HEK293T (cell line): ENCODE results near the gene GET3.
A peak's percentile ranks its signal among the peaks of the same experiment; 100 is the strongest.

Source experiments
- CTCF ChIA-PET: fragments of 350-600 bp; formaldehyde crosslinking; extraction: SDS; loops from one replicate; lab custom pipeline; 2021; ENCODE audit warnings: antibody characterized with exemption, inconsistent platforms; lab: Yijun Ruan, JAX
- POLR2A ChIA-PET: fragments of 350-600 bp; formaldehyde crosslinking; extraction: SDS; loops from one replicate; lab custom pipeline; 2020; ENCODE audit warnings: antibody characterized with exemption, inconsistent platforms; lab: Yijun Ruan, JAX
- DNase-seq: peaks from one replicate; pipeline ENCODE4 v3.0.0; 2012; ENCODE audit warnings: mixed read lengths; ENCODE audit errors: extremely low spot score
- ARNT ChIP-seq: fragments of 450-650 bp; IDR thresholded peaks from 2 replicates; pipeline ENCODE4 v1.6.1; 2017; ENCODE audit warnings: mild to moderate bottlenecking
- BHLHE40 ChIP-seq: fragments of 450-650 bp; IDR thresholded peaks from 2 replicates; pipeline ENCODE4 v1.6.1; 2016; ENCODE audit warnings: mild to moderate bottlenecking, moderate library complexity, borderline replicate concordance
- CTBP1 ChIP-seq: fragments of 450-650 bp; IDR thresholded peaks from 2 replicates; pipeline ENCODE4 v1.6.1; 2016; ENCODE audit warnings: borderline replicate concordance
- ELF4 ChIP-seq: fragments of 450-650 bp; IDR thresholded peaks from 2 replicates; pipeline ENCODE4 v1.6.1; 2017; ENCODE audit warnings: antibody characterized with exemption
- FOXA1 ChIP-seq: fragments of 450-650 bp; IDR thresholded peaks from 2 replicates; pipeline ENCODE4 v1.6.1; 2016; ENCODE audit warnings: mild to moderate bottlenecking
- FOXK2 ChIP-seq: fragments of 450-650 bp; IDR thresholded peaks from 2 replicates; pipeline ENCODE4 v1.6.1; 2016; ENCODE audit warnings: mild to moderate bottlenecking
- FOXM1 ChIP-seq: fragments of 450-650 bp; IDR thresholded peaks from 2 replicates; pipeline ENCODE4 v1.6.1; 2017; ENCODE audit warnings: mild to moderate bottlenecking, borderline replicate concordance
- HDGF ChIP-seq: fragments of 450-650 bp; IDR thresholded peaks from 2 replicates; pipeline ENCODE4 v1.6.1; 2017; ENCODE audit warnings: antibody characterized with exemption, borderline replicate concordance
- L3MBTL2 ChIP-seq: fragments of 450-650 bp; conservative IDR thresholded peaks from 2 replicates; pipeline ENCODE4 v1.6.1; 2016; ENCODE audit warnings: mild to moderate bottlenecking
- LEF1 ChIP-seq: fragments of 450-650 bp; IDR thresholded peaks from 2 replicates; pipeline ENCODE4 v1.6.1; 2017; ENCODE audit warnings: mild to moderate bottlenecking, borderline replicate concordance
- NFRKB ChIP-seq: fragments of 450-650 bp; IDR thresholded peaks from 2 replicates; pipeline ENCODE4 v1.6.1; 2016; ENCODE audit warnings: mild to moderate bottlenecking, moderate library complexity
- SP1 ChIP-seq: fragments of 450-650 bp; IDR thresholded peaks from 2 replicates; pipeline ENCODE4 v1.6.1; 2017
- SUZ12 ChIP-seq: fragments of 450-650 bp; IDR thresholded peaks from 2 replicates; pipeline ENCODE4 v1.6.1; 2016; ENCODE audit warnings: mild to moderate bottlenecking
- TARDBP ChIP-seq: fragments of 450-650 bp; IDR thresholded peaks from 2 replicates; pipeline ENCODE4 v1.6.1; 2016
- ZNF384 ChIP-seq: fragments of 450-650 bp; IDR thresholded peaks from 2 replicates; pipeline ENCODE4 v1.6.1; 2016
- TF ChIP-seq, protein P1 (sequence below): fragments of 450-650 bp; IDR thresholded peaks from 2 replicates; pipeline ENCODE4 v1.6.1; 2016

GET3 gene

GRCh38 chr19:12757544-12758274, 20.4 kb downstream of the GET3 start:
- POLR2A ChIA-PET, result interaction anchor here (0.6 to 1.7 kb wide), 9 partner anchors 8 to 68 kb away, joined by 3 to 9 read pairs (median 4); partner anchors contain the start of genes GET3, RNASEH2A, TNPO2 and TRIR
- no peak for TF ChIP-seq FOXK2
- no peak for TF ChIP-seq SUZ12
- TF ChIP-seq ELF4, result no peak
- no peak for TF ChIP-seq LEF1
- no peak for TF ChIP-seq TARDBP
- no peak for TF ChIP-seq ARNT
- TF ChIP-seq NFRKB, result no peak
- TF ChIP-seq L3MBTL2, result no peak
- no peak for TF ChIP-seq CTBP1
- TF ChIP-seq BHLHE40, result no peak
- CTCF ChIA-PET, result interaction anchor here (0.5 to 1.8 kb wide), 21 partner anchors 8 to 304 kb away, joined by 3 to 17 read pairs (median 4); partner anchors contain the start of gene GET3
- peak; percentile 88 for DNase-seq

GRCh38 chr19:12759686-12760085, 22.4 kb downstream of the GET3 start:
- TF ChIP-seq CTBP1, result no peak
- TF ChIP-seq ZNF384, result no peak
- no peak for TF ChIP-seq ELF4
- ChIA-PET CTCF (interaction anchor here (0.5 to 3.3 kb wide), 9 partner anchors 26 to 1655 kb away, joined by 3 to 15 read pairs (median 5); partner anchors contain the start of gene JUNB), POLR2A (interaction anchor here (0.8 to 1.4 kb wide), 4 partner anchors 33 to 47 kb away, joined by 3 to 4 read pairs (median 3); partner anchors contain the start of gene RNASEH2A)
- DNase-seq, result no peak

DNA sequence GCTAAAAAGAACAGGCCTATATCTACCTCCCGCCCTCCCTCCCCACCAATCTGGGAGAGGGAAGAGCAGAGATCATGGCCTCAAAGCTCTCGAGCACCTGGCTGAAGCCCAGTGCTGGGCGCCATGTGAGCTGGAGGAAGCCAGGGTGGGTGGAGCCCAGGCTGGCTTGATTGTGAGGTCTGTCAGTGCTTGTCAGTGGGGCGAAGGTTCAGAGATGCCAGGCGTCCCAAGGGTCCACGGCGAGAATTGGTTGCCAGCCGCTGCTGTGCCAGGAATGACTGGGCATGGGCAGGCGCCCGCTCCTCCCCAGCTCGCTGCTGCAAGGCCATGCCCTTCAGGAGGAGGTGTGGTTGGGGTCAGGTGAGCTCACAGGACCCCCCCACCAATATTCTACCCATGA, 25.8 kb downstream of the GET3 start:
- POLR2A ChIA-PET, result interaction anchor here (0.7 kb wide), 1 partner anchor 35 kb away, joined by 3 read pairs; no protein-coding TSS in a partner anchor
- TF ChIP-seq ARNT (no peak), CTBP1 (no peak), NFRKB (no peak), SUZ12 (no peak), ZNF384 (no peak), TARDBP (no peak), HDGF (no peak), ELF4 (no peak), FOXM1 (no peak), LEF1 (no peak)
- CTCF ChIA-PET, result interaction anchor here (0.6 to 2.4 kb wide), 2 partner anchors 33 to 52 kb away, joined by 5 to 12 read pairs; no protein-coding TSS in a partner anchor
- no peak for DNase-seq

GRCh38 chr19:12764698-12765097, 27.4 kb downstream of the GET3 start:
- TF ChIP-seq FOXK2 (no peak), HDGF (no peak), ARNT (no peak), ZNF384 (no peak)
- DNase-seq, result no peak
- ChIA-PET CTCF (interaction anchor here (2.4 to 3.5 kb wide), 2 partner anchors 28 to 31 kb away, joined by 12 to 23 read pairs; partner anchors contain the start of gene JUNB), POLR2A (interaction anchor here (1.3 kb wide), 1 partner anchor 29 kb away, joined by 4 read pairs; no protein-coding TSS in a partner anchor)

GRCh38 chr19:12766051-12766521, 28.8 kb downstream of the GET3 start:
- peak; percentile 86 for DNase-seq
- ChIA-PET CTCF (interaction anchor here (0.6 to 3.5 kb wide), 17 partner anchors 9 to 189 kb away, joined by 3 to 23 read pairs (median 5); partner anchors contain the start of genes FBXW9 and JUNB), POLR2A (interaction anchor here (0.6 to 2.7 kb wide), 10 partner anchors 11 to 81 kb away, joined by 3 to 13 read pairs (median 6); partner anchors contain the start of genes GET3, JUNB and RNASEH2A)
- TF ChIP-seq L3MBTL2, result no peak
- no peak for TF ChIP-seq LEF1
- TF ChIP-seq ZNF384, result no peak
- TF ChIP-seq ELF4, result no peak
- TF ChIP-seq SUZ12, result no peak

GRCh38 chr19:12767150-12767549, 29.9 kb downstream of the GET3 start:
- TF ChIP-seq LEF1, result no peak
- TF ChIP-seq L3MBTL2, result no peak
- no peak for TF ChIP-seq SP1
- POLR2A ChIA-PET, result interaction anchor here (0.9 to 2.7 kb wide), 5 partner anchors 10 to 34 kb away, joined by 3 to 13 read pairs (median 7); partner anchors contain the start of genes GET3 and JUNB
- CTCF ChIA-PET, result interaction anchor here (0.8 to 2.2 kb wide), 4 partner anchors 10 to 80 kb away, joined by 3 to 15 read pairs (median 4); partner anchors contain the start of gene FBXW9
- no peak for DNase-seq

DNA sequence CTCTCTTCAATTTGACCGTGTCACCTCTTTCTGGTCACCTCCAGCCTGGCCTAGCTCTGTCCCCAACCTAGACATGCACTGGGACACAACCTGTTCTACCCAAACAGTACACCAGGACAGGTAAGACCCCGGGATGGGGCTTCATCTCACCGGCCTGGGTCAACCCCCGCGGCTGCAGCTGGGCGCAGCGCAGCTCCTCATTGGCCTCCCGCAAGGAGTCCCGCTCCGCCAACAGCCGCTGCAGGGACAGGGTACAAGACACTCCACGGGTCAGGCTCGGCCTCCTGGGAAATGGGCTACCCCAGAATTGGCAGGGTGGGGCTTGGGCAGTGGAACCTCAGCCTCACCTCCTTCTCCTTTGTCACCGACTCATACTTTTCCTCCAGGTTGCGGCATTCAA, 30.4 kb downstream of the GET3 start:
- no peak for DNase-seq
- TF ChIP-seq CTBP1 (no peak), ZNF384 (no peak), L3MBTL2 (no peak), FOXM1 (no peak), FOXK2 (no peak), SP1 (no peak), ELF4 (no peak), BHLHE40 (no peak), FOXA1 (no peak)
- TF ChIP-seq, protein P1, sequence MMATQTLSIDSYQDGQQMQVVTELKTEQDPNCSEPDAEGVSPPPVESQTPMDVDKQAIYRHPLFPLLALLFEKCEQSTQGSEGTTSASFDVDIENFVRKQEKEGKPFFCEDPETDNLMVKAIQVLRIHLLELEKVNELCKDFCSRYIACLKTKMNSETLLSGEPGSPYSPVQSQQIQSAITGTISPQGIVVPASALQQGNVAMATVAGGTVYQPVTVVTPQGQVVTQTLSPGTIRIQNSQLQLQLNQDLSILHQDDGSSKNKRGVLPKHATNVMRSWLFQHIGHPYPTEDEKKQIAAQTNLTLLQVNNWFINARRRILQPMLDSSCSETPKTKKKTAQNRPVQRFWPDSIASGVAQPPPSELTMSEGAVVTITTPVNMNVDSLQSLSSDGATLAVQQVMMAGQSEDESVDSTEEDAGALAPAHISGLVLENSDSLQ, result no peak
- CTCF ChIA-PET, result interaction anchor here (0.8 kb wide), 1 partner anchor 10 kb away, joined by 4 read pairs; no protein-coding TSS in a partner anchor
- POLR2A ChIA-PET, result interaction anchor here (1.5 to 2.7 kb wide), 4 partner anchors 10 to 31 kb away, joined by 3 to 13 read pairs (median 8); partner anchors contain the start of genes GET3 and JUNB
